Measurements from ENCODE around the gene FDPS. TPM values are rescaled to one million over a fixed set of nuclear protein-coding genes. Genes with fewer than 3 reads are reported as not detected.

FDPS gene
- total RNA-seq, 6 donors from 2014 or later = 129 to 256 (median 179) TPM

- DNase-seq (peak; percentile 43 to 49), ATAC-seq (ENCODE audit: low FRiP score in 2 of 2) (peak in 1 of 2 donors; percentile 60)
- H3K4me3 ChIP-seq = no peak overlapping the region
- H3K4me1 ChIP-seq = peaks cover 8 to 27% (median 13%) of the 10 kb centered on the region in 4 donors
- no peak for TF ChIP-seq POLR2A (IDR thresholded peaks at IDR 0.05)
- no peaks in the 10 kb centered on the region for H3K9me3 ChIP-seq
- 79 to 80% methylated on average over 6 to 10 of the region's 11 CpGs for WGBS, 2 donors
- no peaks in the 10 kb centered on the region for H3K27me3 ChIP-seq
- H3K36me3 ChIP-seq = peaks cover 2 to 68% (median 29%) of the 10 kb centered on the region in 4 donors
- no peak overlapping the region for H3K27ac ChIP-seq
Observed at GRCh38 chr1:155329980-155330598, 21.4 kb downstream of the FDPS start.

DNA sequence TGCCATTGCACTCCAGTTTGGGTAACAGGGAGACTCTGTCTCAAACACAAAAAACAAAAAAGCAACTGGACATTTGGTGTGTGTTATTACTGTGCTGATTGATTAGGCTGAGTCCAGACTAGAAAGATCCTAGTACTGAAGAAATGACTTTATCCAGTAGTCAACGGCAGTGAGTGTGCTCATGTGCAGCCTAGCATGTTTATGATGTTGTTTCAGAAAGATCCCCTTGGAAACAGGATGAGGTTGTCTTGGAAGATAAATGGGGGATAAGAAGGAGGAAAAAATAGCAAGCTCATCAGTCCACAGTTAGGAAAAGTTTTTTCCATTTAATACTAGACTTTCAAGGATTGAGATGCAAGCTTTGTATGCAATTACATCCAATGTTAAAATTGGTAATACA is 26.3 kb downstream of the FDPS start:
- ATAC-seq (ENCODE audit: low FRiP score in 2 of 2) (no peak), DNase-seq (no peak)
- TF ChIP-seq EP300 (IDR thresholded peaks at IDR 0.05) (no peak), CTCF (IDR thresholded peaks at IDR 0.05) (no peak), POLR2AphosphoS5 (IDR thresholded peaks at IDR 0.05) (no peak), POLR2A (IDR thresholded peaks at IDR 0.05) (no peak)
- WGBS, 2 donors = 68 to 75% methylated on average over 1 of the region's 1 CpG
- Histone ChIP-seq H3K9me3 (no peaks in the 10 kb centered on the region), H3K4me1 (peaks cover 3 to 8% (median 5%) of the 10 kb centered on the region in 4 donors), H3K4me3 (no peak overlapping the region), H3K27me3 (no peaks in the 10 kb centered on the region), H3K27ac (no peak overlapping the region), H3K36me3 (peaks cover 28 to 87% (median 53%) of the 10 kb centered on the region in 4 donors)

GRCh38 chr1:155339515-155340097 is 30.9 kb downstream of the FDPS start:
- ATAC-seq (ENCODE audit: low FRiP score in 2 of 2) = no peak
- H3K27ac ChIP-seq = no peak overlapping the region
- H3K36me3 ChIP-seq = peaks cover 62 to 98% (median 76%) of the 10 kb centered on the region in 4 donors
- no peak for TF ChIP-seq CTCF (IDR thresholded peaks at IDR 0.05)
- no peak for TF ChIP-seq EP300 (IDR thresholded peaks at IDR 0.05)
- WGBS, 2 donors = 90 to 93% methylated on average over 8 of the region's 8 CpGs
- H3K9me3 ChIP-seq = no peaks in the 10 kb centered on the region
- H3K4me1 ChIP-seq = no peaks in the 10 kb centered on the region
- H3K27me3 ChIP-seq = no peaks in the 10 kb centered on the region
- H3K4me3 ChIP-seq = no peak overlapping the region
- DNase-seq = no peak

GRCh38 chr1:155342842-155343241 is 34.2 kb downstream of the FDPS start:
- WGBS, 2 donors = 93 to 96% methylated on average over 3 of the region's 3 CpGs
- H3K36me3 ChIP-seq = peaks cover 74 to 99% (median 87%) of the 10 kb centered on the region in 4 donors
- ATAC-seq (ENCODE audit: low FRiP score in 2 of 2) = no peak

DNA sequence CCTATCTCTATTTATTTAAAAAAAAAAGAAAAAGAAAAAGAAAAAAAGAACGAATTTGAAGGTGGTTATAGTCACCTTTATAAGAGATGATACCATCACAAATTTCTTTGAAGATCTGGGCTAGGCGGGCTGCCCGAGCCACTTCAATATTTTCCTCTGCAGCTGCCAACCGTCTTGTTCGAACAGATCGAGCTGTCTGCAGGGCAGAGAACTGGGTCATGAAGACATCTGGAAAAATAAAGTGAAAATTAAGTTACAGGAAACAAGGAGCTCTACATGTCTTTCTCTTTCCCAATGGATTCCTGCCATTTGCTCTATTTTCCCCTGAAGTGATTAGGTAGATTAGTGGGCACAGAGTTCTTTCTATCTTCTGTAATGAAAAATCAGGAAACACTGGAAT is 44.0 kb downstream of the FDPS start:
- H3K4me3 ChIP-seq = no peak overlapping the region
- WGBS, 2 donors = 91 to 95% methylated on average over 6 of the region's 6 CpGs
- ATAC-seq (ENCODE audit: low FRiP score in 2 of 2) (no peak), DNase-seq (no peak)
- no peaks in the 10 kb centered on the region for H3K9me3 ChIP-seq
- H3K27me3 ChIP-seq = no peaks in the 10 kb centered on the region
- TF ChIP-seq CTCF (IDR thresholded peaks at IDR 0.05) = no peak
- no peak for TF ChIP-seq EP300 (IDR thresholded peaks at IDR 0.05)
- H3K36me3 ChIP-seq = peaks cover 27 to 99% (median 77%) of the 10 kb centered on the region in 4 donors
- no peak overlapping the region for H3K27ac ChIP-seq
- no peaks in the 10 kb centered on the region for H3K4me1 ChIP-seq

More at GRCh38 chr1:155342842-155343241, 34.2 kb downstream of the FDPS start:
- H3K27ac ChIP-seq = no peak overlapping the region
- DNase-seq = no peak
- H3K4me1 ChIP-seq = no peaks in the 10 kb centered on the region
- H3K4me3 ChIP-seq = no peak overlapping the region
- no peak for TF ChIP-seq CTCF (IDR thresholded peaks at IDR 0.05)
- no peak for TF ChIP-seq EP300 (IDR thresholded peaks at IDR 0.05)
- no peak for TF ChIP-seq POLR2AphosphoS5 (IDR thresholded peaks at IDR 0.05)
- TF ChIP-seq POLR2A (IDR thresholded peaks at IDR 0.05) = no peak
- H3K27me3 ChIP-seq = no peaks in the 10 kb centered on the region
- no peaks in the 10 kb centered on the region for H3K9me3 ChIP-seq

Data from upper lobe of left lung (tissue), 6 donors.